PC-3 (cell line): ENCODE data around the gene GSC2.

Experiments used
- EZH2 ChIP-seq: fragments of 300-600 bp; sonication (generic); IDR thresholded peaks from one replicate; pipeline ENCODE4 v1.6.1; 2017; ENCODE audit warnings: antibody characterized with exemption, mild to moderate bottlenecking, low read length; ENCODE audit not compliant: unreplicated experiment
- TF ChIP-seq, protein P1 (sequence below): fragments of 300-600 bp; sonication (generic); conservative IDR thresholded peaks from 2 replicates; pipeline ENCODE4 v1.5.1; 2017; ENCODE audit warnings: antibody characterized with exemption, low read depth, mild to moderate bottlenecking, low read length

GRCh38 chr22:19111584-19111983 lies 38.5 kb downstream of the GSC2 start:
- TF ChIP-seq, protein P1, sequence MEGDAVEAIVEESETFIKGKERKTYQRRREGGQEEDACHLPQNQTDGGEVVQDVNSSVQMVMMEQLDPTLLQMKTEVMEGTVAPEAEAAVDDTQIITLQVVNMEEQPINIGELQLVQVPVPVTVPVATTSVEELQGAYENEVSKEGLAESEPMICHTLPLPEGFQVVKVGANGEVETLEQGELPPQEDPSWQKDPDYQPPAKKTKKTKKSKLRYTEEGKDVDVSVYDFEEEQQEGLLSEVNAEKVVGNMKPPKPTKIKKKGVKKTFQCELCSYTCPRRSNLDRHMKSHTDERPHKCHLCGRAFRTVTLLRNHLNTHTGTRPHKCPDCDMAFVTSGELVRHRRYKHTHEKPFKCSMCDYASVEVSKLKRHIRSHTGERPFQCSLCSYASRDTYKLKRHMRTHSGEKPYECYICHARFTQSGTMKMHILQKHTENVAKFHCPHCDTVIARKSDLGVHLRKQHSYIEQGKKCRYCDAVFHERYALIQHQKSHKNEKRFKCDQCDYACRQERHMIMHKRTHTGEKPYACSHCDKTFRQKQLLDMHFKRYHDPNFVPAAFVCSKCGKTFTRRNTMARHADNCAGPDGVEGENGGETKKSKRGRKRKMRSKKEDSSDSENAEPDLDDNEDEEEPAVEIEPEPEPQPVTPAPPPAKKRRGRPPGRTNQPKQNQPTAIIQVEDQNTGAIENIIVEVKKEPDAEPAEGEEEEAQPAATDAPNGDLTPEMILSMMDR, result no peak
- no peak for TF ChIP-seq EZH2
